Nephron (organoid): ENCODE measurements around the gene ZNF280C.
A peak's percentile ranks its signal among the peaks of the same experiment; 100 is the strongest.

Experiments used
- H3K27ac Mint-ChIP-seq, 3 experiments: 2 replicates each; pipeline ENCODE4 v1.8.0; 2020; ENCODE audit warnings: mixed read lengths in 3 of 3, mild to moderate bottlenecking in 2 of 3, moderate library complexity in 1 of 3
- H3K27me3 Mint-ChIP-seq: 2 replicates; pipeline ENCODE4 v1.8.0; 2021; ENCODE audit warnings: low read depth, mild to moderate bottlenecking, moderate library complexity, mixed read lengths
- H3K36me3 Mint-ChIP-seq: 2 replicates; pipeline ENCODE4 v1.8.0; 2020; ENCODE audit warnings: low read depth, mixed read lengths
- H3K4me1 Mint-ChIP-seq: 2 replicates; pipeline ENCODE4 v1.8.0; 2020; ENCODE audit warnings: mixed read lengths
- H3K4me3 Mint-ChIP-seq, 3 experiments: 2 replicates each; pipeline ENCODE4 v1.8.0; 2020; ENCODE audit warnings: mild to moderate bottlenecking in 3 of 3, mixed read lengths in 3 of 3, moderate library complexity in 2 of 3
- H3K9me3 Mint-ChIP-seq: 2 replicates; pipeline ENCODE4 v1.8.0; 2020; ENCODE audit warnings: mixed read lengths
- CTCF ChIP-seq, 3 experiments: fragments of 200-600 bp; sonication (generic); IDR thresholded peaks; one replicate each; pipeline ENCODE4 v1.5.0; 2021; ENCODE audit warnings: antibody characterized with exemption in 3 of 3; ENCODE audit not compliant: unreplicated experiment in 3 of 3

ZNF280C gene

GRCh38 chrX:130197464-130197863, 71.2 kb downstream of the ZNF280C start:
- no peak overlapping the region for H3K4me3 Mint-ChIP-seq
- H3K9me3 Mint-ChIP-seq, result peaks cover 2% of the 10 kb centered on the region
- no peak overlapping the region for H3K27ac Mint-ChIP-seq
- peaks cover under 1% of the 10 kb centered on the region for H3K4me1 Mint-ChIP-seq
- peaks cover under 1% of the 10 kb centered on the region for H3K27me3 Mint-ChIP-seq
- H3K36me3 Mint-ChIP-seq, result peaks cover 5% of the 10 kb centered on the region
- TF ChIP-seq CTCF (IDR thresholded peaks at IDR 0.05; ENCODE audit: unreplicated experiment in 3 of 3), result no peak

GRCh38 chrX:130196466-130196865, 72.2 kb downstream of the ZNF280C start:
- Mint-ChIP-seq H3K4me1 (peaks cover 4% of the 10 kb centered on the region), H3K9me3 (peaks cover 2% of the 10 kb centered on the region), H3K4me3 (no peak overlapping the region), H3K36me3 (peaks cover 5% of the 10 kb centered on the region), H3K27ac (no peak overlapping the region), H3K27me3 (peaks cover 3% of the 10 kb centered on the region)
- no peak for TF ChIP-seq CTCF (IDR thresholded peaks at IDR 0.05; ENCODE audit: unreplicated experiment in 3 of 3)

- Mint-ChIP-seq H3K27ac (no peak overlapping the region), H3K27me3 (peaks cover 3% of the 10 kb centered on the region), H3K36me3 (no peaks in the 10 kb centered on the region), H3K4me1 (peaks cover 10% of the 10 kb centered on the region), H3K4me3 (no peak overlapping the region), H3K9me3 (peaks cover 3% of the 10 kb centered on the region)
- no peak for TF ChIP-seq CTCF (IDR thresholded peaks at IDR 0.05; ENCODE audit: unreplicated experiment in 3 of 3)
These were observed 77.9 kb downstream of the ZNF280C start for GRCh38 chrX:130190801-130191200.

GRCh38 chrX:130186651-130187050, 82.0 kb downstream of the ZNF280C start:
- Mint-ChIP-seq H3K27ac (peak overlapping the region in 2 of 3 experiments; percentile 21 to 74), H3K9me3 (peaks cover 7% of the 10 kb centered on the region), H3K4me1 (peaks cover 6% of the 10 kb centered on the region), H3K4me3 (no peak overlapping the region), H3K27me3 (peaks cover 4% of the 10 kb centered on the region), H3K36me3 (no peaks in the 10 kb centered on the region)
- TF ChIP-seq CTCF (IDR thresholded peaks at IDR 0.05; ENCODE audit: unreplicated experiment in 3 of 3), result no peak

- no peak overlapping the region for H3K4me3 Mint-ChIP-seq
- H3K4me1 Mint-ChIP-seq, result peaks cover 8% of the 10 kb centered on the region
- no peak overlapping the region for H3K27ac Mint-ChIP-seq
- H3K27me3 Mint-ChIP-seq, result peaks cover 4% of the 10 kb centered on the region
- no peak for TF ChIP-seq CTCF (IDR thresholded peaks at IDR 0.05; ENCODE audit: unreplicated experiment in 3 of 3)
- H3K9me3 Mint-ChIP-seq, result peaks cover 8% of the 10 kb centered on the region
- no peaks in the 10 kb centered on the region for H3K36me3 Mint-ChIP-seq
These were observed 83.8 kb downstream of the ZNF280C start for GRCh38 chrX:130184857-130185256.

GRCh38 chrX:130184168-130184567, 84.5 kb downstream of the ZNF280C start:
- no peak for TF ChIP-seq CTCF (IDR thresholded peaks at IDR 0.05; ENCODE audit: unreplicated experiment in 3 of 3)
- peaks cover 15% of the 10 kb centered on the region for H3K4me1 Mint-ChIP-seq
- H3K27me3 Mint-ChIP-seq, result peaks cover 4% of the 10 kb centered on the region
- peaks cover 10% of the 10 kb centered on the region for H3K9me3 Mint-ChIP-seq
- no peak overlapping the region for H3K4me3 Mint-ChIP-seq
- no peak overlapping the region for H3K27ac Mint-ChIP-seq
- no peaks in the 10 kb centered on the region for H3K36me3 Mint-ChIP-seq
